BE2C (cell line): ENCODE data around the gene ADAT3.

ENCODE experiments used
- DNase-seq: peaks from one replicate; pipeline ENCODE4 v3.0.0-alpha.2; 2020
- H3K27me3 ChIP-seq: fragments of 250-450 bp; sonication (Bioruptor Pico); 2 replicates; pipeline ENCODE4 v1.5.1; 2020; ENCODE audit warnings: mild to moderate bottlenecking
- H3K36me3 ChIP-seq: fragments of 250-450 bp; sonication (Bioruptor Pico); 2 replicates; pipeline ENCODE4 v1.5.1; 2020; ENCODE audit warnings: mild to moderate bottlenecking
- H3K4me1 ChIP-seq: fragments of 250-450 bp; sonication (Bioruptor Pico); 2 replicates; pipeline ENCODE4 v1.5.1; 2020
- H3K4me3 ChIP-seq: 2 replicates; pipeline ENCODE4 v1.5.1; 2011; ENCODE audit warnings: low read depth, low read length
- H3K9me3 ChIP-seq: fragments of 250-450 bp; sonication (Bioruptor Pico); 2 replicates; pipeline ENCODE4 v1.5.1; 2020
- CTCF ChIP-seq: IDR thresholded peaks from 2 replicates; pipeline ENCODE4 v1.5.1; 2012; ENCODE audit warnings: mild to moderate bottlenecking, low read depth, low read length

The ADAT3 gene

GRCh38 chr19:1961000-1961883 lies 56.0 kb downstream of the ADAT3 start:
- Histone ChIP-seq H3K4me1 (no peaks in the 10 kb centered on the region), H3K36me3 (peaks cover 4% of the 10 kb centered on the region), H3K4me3 (no peak overlapping the region)

GRCh38 chr19:1962674-1963073 lies 57.5 kb downstream of the ADAT3 start:
- no peak for DNase-seq
- Histone ChIP-seq H3K4me3 (no peak overlapping the region), H3K36me3 (peaks cover 8% of the 10 kb centered on the region), H3K4me1 (no peaks in the 10 kb centered on the region), H3K27me3 (no peaks in the 10 kb centered on the region), H3K9me3 (no peaks in the 10 kb centered on the region)
- no peak for TF ChIP-seq CTCF

More at GRCh38 chr19:1961000-1961883, 56.0 kb downstream of the ADAT3 start:
- Histone ChIP-seq H3K27me3 (no peaks in the 10 kb centered on the region), H3K9me3 (no peaks in the 10 kb centered on the region)
- DNase-seq, result no peak
- TF ChIP-seq CTCF, result no peak
